Stimulated activated CD4-positive, alpha-beta T cell treated with anti-CD3 and anti-CD28 coated beads, Interleukin-12 subunit alpha, Interleukin-12 subunit beta, amount 100 ng/mL, for 24 hours (primary cell): ENCODE measurements around the gene PPFIA4.

Experiments used
- DNase-seq, 2 experiments: peaks; one replicate each; pipeline ENCODE4 v3.0.0-alpha.2; 2020; ENCODE audit warnings: low read depth in 2 of 2

Gene PPFIA4

DNA sequence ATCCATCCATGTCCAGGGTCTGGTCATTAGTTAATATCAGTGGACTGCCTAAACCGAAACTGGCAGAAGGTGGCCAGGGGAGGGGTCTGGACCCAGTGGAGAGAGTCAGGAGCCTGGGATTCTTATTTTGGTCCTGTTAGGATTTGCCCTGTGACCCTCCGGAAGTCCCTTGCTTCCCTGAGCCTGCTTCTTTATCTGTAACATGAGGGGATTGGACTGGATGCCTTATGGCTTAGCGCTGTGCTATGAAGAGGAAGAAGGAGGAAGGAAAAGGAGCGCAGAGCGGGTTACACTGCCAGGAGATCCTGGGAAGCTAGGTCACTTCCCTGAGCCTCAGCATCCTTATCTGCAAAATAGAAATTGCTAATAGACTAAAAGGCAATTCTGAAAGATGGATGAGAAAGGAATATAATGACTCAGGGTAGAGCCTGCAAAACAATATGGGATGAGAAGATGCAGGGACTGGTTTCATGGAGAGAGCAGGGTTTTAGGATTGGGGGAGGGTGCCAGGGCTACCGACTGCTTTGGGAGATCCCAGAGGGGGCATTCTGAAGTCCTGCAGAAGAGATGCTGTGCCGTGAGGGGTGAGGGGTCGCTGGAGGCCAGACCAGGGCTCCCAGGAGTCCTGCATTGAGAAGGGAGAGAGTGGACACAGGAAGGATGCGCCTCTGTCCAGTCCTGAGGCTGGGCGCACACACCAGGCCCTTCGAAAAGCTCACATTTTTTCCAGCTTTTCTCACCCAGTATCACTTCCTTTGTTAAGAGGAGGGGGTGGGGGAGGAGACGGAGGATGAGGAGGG lies 100.8 kb downstream of the PPFIA4 start:
- DNase-seq = no peak

DNA sequence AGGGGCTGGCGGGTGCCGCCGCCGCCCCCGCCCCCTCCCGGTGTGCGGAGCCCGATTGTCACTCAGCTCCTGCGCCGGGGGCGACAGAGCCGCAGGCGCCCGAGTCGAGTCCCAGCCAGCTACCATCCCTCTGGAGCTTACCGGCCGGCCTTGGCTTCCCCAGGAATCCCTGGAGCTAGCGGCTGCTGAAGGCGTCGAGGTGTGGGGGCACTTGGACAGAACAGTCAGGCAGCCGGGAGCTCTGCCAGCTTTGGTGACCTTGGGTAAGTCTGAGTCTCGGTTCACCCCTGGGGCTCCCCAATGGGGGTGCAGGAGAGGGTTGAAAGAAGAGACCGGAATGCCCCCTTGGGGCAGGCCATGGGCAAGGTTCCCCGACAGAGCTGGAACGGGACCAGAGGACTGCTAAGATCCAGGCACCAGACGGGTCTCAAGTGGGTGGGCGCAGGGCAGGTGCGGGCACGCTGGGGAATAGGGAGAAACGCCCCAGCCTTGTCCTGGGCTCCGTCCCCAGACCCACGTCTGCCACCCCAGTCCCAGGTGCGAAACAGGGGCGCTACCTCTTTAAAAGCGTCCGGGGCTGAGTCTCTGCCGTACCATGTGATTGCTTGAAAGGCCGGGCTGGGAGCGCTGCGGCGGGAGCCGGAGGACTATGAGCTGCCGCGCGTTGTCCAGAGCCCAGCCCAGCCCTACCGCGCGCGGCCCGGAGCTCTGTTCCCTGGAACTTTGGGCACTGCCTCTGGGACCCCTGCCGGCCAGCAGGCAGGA lies 101.6 kb downstream of the PPFIA4 start, which contains the start of gene ADORA1:
Gene ADORA1, plus strand, starts transcription at position 61 of the 765 bp plus-strand sequence. CDS start 1,116 bp downstream, outside the sequence.
- no peak for DNase-seq

DNA sequence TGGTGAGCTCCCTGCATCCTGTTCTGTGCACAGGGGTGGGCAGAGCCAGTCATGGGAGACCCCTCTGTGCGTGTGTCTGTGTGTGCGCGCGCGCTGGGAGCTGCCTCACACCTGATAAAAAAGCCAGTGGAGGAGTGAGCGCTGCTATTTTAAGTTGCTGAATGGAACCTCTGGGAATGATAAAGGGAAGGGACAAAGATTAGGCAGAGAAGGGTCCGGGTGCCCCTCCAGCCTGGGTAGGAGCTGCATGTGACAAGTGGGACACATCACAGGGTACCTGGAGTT lies 102.1 kb downstream of the PPFIA4 start:
- no peak for DNase-seq
